A673 (cell line): Measurements from ENCODE around the gene IPMK.

ENCODE experiments used
- CTCF ChIP-seq: fragments of 300-800, 200-600 bp; sonication (generic); conservative IDR thresholded peaks from 2 replicates; pipeline ENCODE4 v1.5.1; 2017; ENCODE audit warnings: low read depth, mild to moderate bottlenecking, antibody characterized with exemption, low read length, moderate library complexity, mixed read lengths
- EZH2 ChIP-seq: fragments of 200-600 bp; sonication (generic); IDR thresholded peaks from 2 replicates; pipeline ENCODE4 v1.6.1; 2017; ENCODE audit warnings: borderline replicate concordance, low read depth, mild to moderate bottlenecking, mixed read lengths, antibody characterized with exemption, low read length; ENCODE audit not compliant: poor library complexity, severe bottlenecking

- no peak for TF ChIP-seq CTCF
- no peak for TF ChIP-seq EZH2
These were observed 1.5 kb downstream of the IPMK start for GRCh38 chr10:58266003-58266825.
